ENCODE results near the gene MDP1. TPM values are rescaled to one million over a fixed set of nuclear protein-coding genes. Genes with fewer than 3 reads are reported as not detected.
A peak's percentile ranks its signal among the peaks of the same experiment; 100 is the strongest.

The MDP1 gene
- total RNA-seq, 2 donors from 2014 or later = 11.8 to 13.8 TPM

DNA sequence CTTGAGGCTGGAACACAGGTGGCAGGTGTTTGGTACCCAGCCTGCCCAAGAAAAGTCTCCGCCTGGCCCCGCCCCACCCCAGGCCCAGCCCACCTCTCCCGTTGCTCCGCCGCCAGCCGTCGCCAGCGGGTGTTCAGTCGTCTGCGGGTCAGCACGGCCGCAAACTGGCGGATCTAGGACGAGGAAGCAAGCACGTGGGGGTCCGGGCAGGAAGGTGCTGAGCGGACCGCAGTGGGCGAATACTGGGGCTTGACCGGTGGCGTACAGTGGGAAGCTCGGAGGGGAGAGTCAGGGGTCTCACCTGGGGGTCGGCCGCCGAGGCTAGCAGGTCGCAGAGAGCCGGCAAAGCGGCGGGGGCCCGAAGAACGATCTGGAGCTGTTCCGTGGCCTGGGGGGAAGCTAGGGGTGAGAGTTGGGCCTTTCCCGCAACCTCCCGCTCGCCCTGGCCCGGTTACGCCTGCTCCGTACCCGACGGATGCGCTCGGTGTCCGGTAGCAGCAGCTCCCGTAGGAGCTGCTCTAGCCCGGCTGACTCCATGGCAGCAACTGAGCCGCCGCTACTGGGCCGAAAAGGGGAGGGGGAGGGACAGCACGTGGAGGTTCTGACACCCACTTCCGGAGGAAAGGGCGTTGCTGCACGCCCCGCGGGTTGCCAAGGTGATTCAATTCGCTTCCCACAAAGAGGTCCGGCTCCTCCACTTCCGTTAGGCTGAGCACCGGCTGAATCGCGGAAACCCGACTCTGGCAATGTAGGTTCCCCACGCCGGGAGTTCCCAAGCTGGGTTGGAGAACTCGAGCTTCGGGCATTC is 27.4 kb downstream of the MDP1 start, which contains the start of gene IPO4:
Gene IPO4 (minus strand): TSS at position 566 of the 808 bp plus-strand sequence. CDS start 29 bp downstream, at position 537.
- intact Hi-C loops (cut with DNase I, micrococcal nuclease) = no loop called here
- peak; percentile 97 for ATAC-seq

GRCh38 chr14:24187539-24187915 is 28.3 kb downstream of the MDP1 start:
- ATAC-seq = no peak
- intact Hi-C loops (cut with DNase I, micrococcal nuclease) = no loop called here

More for the DNA sequence above, 27.4 kb downstream of the MDP1 start, which contains the start of gene IPO4:
- peak; percentile 93 to 98 for DNase-seq

DNA sequence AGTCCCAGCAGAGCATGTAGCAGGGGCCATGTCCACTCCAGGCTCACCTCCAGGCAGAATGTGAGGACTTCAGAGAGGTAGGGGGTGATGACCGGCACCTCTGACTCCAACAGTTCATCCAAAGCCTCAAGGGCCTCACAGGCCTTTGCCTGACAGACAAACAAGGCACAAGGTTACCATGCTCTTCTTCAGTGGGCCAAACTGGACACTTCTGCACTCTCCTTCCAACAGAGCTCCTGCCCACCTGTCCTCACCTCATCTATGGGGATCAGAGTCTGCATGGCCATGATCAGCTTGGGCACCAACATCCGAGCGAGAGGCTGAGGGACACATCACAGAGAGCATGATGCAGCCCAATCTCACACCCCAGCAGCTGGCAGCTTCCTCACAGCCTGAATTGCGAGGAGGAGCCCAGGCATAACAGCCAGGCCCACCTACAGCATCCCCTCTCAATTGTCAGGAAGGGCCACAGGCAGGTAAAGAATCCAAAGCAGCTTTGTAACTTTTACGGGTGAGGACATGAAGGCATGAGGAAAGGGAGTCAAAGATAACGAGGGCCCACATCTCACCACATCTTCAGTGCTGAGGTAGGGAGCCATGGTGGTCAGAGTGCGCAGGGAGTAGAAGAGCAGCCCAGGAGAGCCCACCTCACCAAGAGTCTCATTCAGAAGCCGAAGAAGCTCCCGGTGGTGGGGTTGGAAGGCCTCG is 28.9 kb downstream of the MDP1 start:
- no peak for DNase-seq
- intact Hi-C loops (cut with DNase I, micrococcal nuclease) = no loop called here
- no peak for ATAC-seq

More at GRCh38 chr14:24187539-24187915, 28.3 kb downstream of the MDP1 start:
- DNase-seq = no peak

DNA sequence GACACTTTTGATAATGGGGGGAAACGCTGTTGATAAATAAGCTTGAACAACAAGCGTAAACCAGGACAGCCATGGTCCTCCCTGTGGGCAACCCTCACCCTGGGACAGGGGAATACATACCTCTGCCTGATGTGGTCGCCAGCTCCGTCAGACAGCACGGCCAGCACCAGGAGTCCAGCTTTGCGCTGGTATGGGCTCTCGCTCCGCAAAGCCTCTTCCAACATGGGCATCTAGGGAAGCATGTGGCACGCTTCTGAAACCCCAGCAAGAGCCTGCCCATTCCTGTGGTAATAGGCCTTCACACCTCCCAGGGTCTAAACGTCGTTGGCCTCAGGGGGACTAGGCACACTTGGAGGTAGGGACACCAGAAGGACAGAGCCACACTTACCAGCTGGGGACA is 30.1 kb downstream of the MDP1 start:
- no peak for DNase-seq
- intact Hi-C loops (cut with DNase I, micrococcal nuclease) = no loop called here
- no peak for ATAC-seq

DNA sequence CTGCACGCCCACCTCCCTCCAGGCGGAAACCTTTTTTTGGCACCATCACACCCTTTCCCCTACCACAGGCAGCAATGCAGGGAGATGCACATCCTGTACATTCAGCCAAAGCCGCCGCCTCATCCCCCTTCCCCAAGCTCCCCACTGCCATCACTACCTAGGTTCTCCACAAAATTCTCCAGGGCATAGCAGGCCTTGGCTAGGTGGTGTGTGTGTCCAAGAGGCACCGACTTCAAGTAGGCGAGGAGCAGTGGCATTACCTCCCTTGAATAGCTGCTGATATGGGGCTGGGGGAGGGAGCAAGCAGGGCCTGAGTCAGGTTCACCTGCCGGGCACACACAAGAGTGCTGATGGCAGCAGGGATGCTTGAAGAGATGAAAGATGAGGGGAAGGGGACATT is 30.8 kb downstream of the MDP1 start:
- intact Hi-C loops (cut with DNase I, micrococcal nuclease) = no loop called here
- DNase-seq (no peak), ATAC-seq (no peak)

GRCh38 chr14:24184104-24184970 is 31.5 kb downstream of the MDP1 start:
- DNase-seq (no peak), ATAC-seq (no peak)
- intact Hi-C loops (cut with DNase I, micrococcal nuclease) = no loop called here

DNA sequence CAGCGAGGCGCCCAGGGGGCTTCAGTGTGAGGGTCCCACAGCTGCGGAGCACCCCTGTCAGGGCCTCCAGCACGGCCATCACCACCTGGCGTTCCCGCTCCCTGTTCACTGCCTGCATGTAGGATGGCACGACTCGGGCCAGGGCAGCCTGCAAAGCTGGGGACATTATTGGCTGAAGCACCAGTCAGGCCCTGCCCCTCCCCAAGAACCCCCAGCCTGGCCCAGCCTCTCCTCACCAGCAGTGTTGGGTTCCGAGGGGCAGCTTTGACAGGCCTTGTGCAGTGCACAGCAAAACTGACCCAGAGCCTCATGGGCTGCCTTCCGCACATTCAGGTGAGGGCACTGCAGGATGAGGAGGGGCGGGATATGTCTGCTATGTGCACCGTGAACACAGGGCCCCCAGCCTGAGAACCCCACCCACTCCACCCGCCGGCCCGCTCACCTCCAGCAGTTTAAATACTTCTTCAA is 32.8 kb downstream of the MDP1 start:
- ATAC-seq = no peak
- no peak for DNase-seq

DNA sequence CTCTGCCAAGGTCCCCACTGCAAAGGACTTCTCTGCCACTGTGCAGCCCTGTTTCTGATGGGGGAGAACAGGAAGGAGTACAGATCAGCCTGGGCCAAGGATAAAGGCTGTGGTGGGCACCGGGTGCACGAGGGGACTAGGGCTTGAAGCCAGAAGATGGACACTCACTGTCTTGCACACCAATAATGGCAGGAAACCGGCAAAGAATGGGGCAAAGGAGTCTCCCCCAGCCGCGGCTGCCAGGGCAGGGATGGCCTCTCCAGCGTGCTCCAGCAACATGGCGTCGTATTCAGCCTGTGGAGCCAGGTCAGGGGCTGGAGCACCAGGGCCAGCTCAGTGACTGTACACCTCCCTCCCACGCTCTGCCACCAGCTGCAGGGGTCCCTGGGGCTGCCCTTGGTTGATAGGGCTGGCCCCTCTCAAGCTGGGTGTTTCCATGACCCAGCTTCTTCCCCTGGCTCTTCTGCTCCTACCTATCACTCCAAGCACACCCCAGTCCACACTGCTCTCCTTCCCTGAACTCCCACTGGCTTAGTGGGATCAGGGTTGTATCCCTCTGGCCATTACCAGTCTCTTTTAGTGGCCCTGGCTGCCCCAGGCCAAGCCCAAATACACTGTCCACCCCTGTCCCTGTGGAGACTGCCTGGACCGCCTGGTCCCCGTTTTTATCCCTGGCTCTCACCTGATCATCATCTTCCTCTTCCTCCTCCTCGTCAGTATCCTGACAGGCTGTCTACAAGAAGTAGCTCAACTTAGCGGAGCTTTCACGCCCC is 33.6 kb downstream of the MDP1 start:
- no peak for ATAC-seq
- DNase-seq = no peak
- intact Hi-C loops (cut with DNase I, micrococcal nuclease) = no loop called here

More for the DNA sequence above, 32.8 kb downstream of the MDP1 start:
- intact Hi-C loops (cut with DNase I, micrococcal nuclease) = no loop called here

DNA sequence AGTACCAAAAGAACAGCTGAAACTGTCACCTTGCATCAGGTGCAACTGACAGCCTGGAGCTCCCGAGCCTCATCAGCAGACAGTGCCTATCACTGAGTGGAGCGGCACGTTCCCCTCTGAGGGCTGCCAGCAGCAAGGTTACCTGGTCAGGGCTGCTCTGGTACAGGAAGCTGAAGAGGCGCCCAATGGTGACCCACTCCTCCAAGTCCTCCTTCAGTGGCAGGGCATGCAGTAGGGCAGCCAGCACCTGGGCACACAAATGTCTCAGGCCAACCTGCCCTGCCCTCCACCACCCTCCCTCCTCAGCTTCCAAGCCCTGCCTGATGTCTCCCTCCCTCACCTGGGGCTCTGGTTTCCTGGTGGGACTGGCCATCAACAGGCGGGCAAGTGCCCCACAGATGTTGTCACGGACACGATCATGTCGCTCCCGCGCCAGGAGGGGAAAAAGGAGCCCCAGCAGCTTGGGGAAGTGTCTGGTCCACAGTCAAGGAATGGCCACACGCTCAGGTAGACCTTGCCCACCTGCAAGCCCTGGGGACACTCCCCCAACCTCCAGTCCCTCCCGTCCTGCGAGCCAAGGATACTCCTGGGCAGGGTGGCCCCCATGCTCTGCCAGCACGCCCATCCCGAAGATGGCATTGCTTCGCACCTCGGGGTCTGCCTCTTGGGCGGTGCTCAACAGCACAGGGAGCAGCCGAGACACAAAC is 34.3 kb downstream of the MDP1 start:
- intact Hi-C loops (cut with DNase I, micrococcal nuclease) = no loop called here
- no peak for ATAC-seq
- no peak for DNase-seq

DNA sequence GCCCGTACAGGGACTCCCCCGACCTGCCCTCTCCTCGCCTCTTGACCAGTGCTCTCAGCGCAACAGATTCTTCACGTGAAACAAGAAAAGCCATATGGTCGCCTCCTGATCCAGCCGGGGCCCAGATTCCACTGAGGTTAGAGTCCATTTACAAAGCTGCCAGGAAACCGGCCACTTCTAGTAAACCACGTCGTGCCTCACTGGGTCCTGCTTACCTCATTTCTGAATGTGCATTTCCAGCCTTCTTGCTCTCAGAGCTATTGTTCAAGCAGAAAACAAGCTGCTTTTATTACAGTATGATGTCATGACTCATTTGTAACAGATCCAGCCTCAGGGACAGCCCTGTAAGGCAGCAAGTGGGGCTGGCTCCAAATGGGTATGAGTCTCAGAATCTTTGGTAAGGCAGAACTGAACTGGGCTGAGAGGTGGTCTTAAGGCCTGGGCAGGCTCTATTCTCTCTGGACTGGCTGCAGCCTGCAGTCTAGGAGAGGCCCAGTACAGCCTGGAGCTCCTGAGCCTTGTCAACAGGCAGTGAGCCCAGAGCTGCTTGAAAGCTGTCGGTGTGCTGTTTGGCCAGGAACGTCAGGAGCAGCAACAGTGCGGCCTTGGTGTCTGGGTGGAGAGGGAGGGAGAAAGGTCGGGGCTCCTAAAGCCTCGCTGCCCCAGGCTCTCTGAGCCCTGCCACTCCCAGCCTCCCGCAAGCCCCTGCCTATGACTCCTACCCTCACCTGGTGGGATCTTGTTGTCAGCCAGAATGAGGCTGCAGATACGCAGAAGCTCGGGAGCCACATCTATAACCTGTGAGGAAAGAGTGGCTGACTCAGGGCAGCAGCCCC is 35.7 kb downstream of the MDP1 start:
- DNase-seq = no peak
- ATAC-seq = peak; percentile 11

DNA sequence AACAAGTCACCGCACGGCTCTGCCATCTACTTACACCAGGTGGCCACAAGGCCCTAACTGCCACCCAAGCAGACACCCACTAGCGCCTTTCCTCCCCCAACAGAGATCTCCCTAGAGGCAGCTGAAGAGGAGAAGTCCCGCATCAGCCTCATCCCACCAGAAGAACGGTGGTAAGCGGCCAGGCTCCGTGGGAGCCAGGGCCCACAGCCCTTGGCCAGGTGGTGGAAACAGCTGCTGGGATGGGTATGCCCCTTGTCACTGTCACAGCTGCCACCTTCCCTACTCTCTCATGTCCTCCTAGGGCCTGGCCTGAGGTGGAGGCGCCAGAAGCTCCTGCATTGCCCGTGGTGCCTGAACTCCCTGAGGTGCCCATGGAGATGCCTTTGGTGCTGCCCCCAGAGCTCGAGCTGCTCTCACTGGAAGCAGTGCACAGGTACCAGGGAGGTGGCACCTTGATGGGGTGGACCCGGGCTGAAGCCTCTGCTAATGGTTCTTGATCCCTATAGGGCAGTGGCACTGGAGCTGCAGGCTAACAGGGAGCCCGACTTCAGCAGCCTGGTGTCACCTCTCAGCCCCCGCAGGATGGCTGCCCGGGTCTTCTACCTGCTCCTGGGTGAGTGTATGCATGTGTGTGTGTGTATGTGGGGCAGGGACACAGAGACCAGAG is 36.4 kb downstream of the MDP1 start:
- intact Hi-C loops (cut with DNase I, micrococcal nuclease) = no loop called here
- DNase-seq (no peak), ATAC-seq (no peak)

More for the DNA sequence above, 35.7 kb downstream of the MDP1 start:
- intact Hi-C loops (cut with DNase I, micrococcal nuclease) = no loop called here

GRCh38 chr14:24178399-24179178 is 37.3 kb downstream of the MDP1 start:
- intact Hi-C loops (cut with DNase I, micrococcal nuclease) = no loop called here
- ATAC-seq (no peak), DNase-seq (no peak)

GRCh38 chr14:24177891-24178290 is 38.0 kb downstream of the MDP1 start:
- intact Hi-C loops (cut with DNase I, micrococcal nuclease) = no loop called here
- ATAC-seq (no peak), DNase-seq (no peak)

DNA sequence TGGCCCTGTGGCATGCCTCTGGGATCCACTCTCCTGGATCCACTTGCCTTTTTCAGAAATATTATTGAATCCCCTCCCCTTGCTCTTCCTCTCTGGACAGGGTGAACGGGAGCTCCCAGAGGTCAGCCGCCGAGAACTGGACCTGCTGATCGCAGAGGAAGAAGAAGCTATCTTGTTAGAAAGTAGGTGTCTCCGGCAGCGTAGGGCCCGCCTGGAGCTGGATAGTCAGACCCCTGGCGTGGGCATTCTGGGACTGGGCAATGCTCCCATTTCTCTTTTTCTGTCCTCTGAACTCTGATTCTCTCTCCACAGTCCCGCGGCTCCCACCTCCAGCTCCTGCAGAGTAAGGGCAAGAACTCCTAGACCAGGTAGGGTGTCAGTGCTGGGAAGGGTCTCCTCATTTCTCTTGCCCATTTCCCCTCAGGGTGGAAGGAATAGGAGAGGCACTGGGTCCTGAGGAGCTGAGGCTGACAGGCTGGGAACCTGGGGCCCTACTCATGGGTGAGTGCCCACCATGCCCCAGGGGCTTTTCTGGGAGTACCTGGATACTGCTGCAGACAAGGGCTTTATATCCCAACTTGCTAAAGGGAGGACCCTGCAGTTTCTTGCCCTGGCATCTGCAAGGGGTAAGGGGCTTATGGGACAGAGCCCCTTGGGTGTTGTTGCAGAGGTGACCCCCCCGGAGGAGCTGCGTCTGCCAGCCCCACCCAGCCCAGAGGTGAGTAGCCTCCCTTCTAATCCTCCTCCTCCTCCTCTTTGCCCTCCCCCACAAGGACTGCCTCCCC is 38.6 kb downstream of the MDP1 start:
- intact Hi-C loops (cut with DNase I, micrococcal nuclease) = no loop called here
- DNase-seq = no peak
- no peak for ATAC-seq

DNA sequence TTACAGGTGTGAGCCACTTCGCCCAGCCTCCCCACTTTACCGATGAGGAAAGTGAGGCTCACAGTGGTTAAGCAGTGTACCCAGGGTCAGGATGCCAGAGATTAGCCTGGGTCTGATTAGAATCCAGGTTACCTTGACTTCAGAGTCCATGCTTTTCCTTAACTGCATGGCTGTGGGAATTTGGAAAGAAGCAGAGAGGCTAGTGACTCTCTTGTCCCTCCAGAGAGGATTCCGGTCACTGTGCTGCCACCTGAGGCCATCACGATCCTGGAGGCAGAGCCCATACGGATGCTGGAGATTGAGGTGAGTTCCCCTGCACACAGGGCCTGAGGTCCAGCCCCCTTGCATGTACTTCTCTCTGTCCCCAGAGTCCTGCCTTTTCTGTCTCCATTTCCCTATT is 39.3 kb downstream of the MDP1 start:
- no peak for DNase-seq
- ATAC-seq = no peak
- intact Hi-C loops (cut with DNase I, micrococcal nuclease) = no loop called here

Measured in left colon (tissue), 2 donors.